Measurements from ENCODE around the gene AMOT.

Gene AMOT

DNA sequence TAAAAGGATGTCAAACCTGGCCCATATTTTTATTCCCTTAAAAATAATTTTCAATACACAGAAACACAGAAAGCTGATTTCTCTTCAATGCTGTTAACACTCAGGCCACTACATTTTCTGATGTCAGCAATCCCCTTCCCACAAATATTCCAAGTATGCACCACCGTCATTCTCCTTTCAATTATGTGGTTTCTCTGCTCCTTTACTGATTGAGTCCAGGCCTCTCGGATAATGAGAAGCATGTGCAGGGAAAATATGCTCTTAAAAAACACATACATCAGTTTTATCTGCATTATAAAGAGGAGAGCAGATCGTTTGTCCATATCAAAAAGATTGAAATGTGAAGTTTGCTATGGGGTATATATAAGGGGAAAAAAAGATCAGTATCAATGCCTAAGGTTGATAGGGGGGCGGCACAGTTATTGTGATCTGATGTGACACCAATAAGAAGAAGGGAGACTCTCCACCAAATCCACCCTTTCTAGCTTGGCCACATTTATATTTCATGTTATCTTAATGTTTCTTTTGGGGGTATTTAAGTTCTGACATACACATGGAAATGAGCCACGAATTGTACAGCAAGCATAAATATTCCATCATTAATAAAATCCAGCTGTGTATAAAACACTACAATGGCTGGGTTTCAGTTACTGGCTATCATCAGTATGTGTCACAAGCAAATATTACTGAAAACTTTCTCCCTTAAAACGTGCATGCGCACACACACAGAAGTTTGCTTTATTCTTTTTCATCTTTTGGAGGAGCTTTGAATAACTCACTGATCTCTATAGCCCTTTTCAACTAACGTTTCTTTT, 6.4 kb downstream of the AMOT start:
- DNase-seq (ENCODE audit: low read depth, low spot score): peak; percentile 75
- TF ChIP-seq, protein P1, sequence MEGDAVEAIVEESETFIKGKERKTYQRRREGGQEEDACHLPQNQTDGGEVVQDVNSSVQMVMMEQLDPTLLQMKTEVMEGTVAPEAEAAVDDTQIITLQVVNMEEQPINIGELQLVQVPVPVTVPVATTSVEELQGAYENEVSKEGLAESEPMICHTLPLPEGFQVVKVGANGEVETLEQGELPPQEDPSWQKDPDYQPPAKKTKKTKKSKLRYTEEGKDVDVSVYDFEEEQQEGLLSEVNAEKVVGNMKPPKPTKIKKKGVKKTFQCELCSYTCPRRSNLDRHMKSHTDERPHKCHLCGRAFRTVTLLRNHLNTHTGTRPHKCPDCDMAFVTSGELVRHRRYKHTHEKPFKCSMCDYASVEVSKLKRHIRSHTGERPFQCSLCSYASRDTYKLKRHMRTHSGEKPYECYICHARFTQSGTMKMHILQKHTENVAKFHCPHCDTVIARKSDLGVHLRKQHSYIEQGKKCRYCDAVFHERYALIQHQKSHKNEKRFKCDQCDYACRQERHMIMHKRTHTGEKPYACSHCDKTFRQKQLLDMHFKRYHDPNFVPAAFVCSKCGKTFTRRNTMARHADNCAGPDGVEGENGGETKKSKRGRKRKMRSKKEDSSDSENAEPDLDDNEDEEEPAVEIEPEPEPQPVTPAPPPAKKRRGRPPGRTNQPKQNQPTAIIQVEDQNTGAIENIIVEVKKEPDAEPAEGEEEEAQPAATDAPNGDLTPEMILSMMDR (IDR thresholded peaks at IDR 0.05; ENCODE audit: low read depth, low read length): no peak
- H3K4me3 ChIP-seq (ENCODE audit: low read depth, low read length): no peak overlapping the region
- in situ Hi-C loops (cut with HindIII; ENCODE audit: low sequenced_read_pairs): no loop called here

DNA sequence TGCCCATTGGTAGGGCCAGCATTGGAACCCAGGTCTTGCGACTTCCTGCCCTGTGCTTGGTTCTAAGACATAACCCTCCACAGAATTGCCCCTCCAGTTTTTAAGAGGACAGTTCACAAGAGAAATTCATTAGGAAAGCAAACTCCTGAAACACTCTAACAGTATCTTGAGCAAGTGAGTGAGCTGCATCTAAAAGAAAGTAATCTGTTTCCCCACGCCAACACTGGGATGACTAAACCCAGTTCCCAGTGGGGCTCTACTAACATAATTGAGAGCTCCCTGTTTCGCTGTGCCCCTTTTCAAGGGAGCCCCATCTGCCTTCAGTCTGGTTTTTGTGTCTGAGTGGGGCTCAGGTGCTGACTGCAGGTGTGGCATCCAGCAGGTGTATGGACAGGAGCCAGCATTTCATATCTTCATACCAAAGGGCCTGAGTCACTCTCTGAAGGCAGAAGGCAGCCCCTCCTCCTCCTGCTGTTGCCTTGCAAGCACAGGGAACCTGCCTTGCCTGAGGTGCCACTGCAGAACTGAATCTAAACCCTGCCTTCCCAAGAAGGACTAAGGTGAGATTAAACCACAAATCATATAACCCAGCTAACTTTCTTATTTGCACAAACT, 8.0 kb downstream of the AMOT start:
- in situ Hi-C loops (cut with HindIII; ENCODE audit: low sequenced_read_pairs): no loop called here
- TF ChIP-seq, protein P1 (IDR thresholded peaks at IDR 0.05; ENCODE audit: low read depth, low read length): no peak
- peak; percentile 15 for DNase-seq (ENCODE audit: low read depth, low spot score)
- H3K4me3 ChIP-seq (ENCODE audit: low read depth, low read length): no peak overlapping the region

DNA sequence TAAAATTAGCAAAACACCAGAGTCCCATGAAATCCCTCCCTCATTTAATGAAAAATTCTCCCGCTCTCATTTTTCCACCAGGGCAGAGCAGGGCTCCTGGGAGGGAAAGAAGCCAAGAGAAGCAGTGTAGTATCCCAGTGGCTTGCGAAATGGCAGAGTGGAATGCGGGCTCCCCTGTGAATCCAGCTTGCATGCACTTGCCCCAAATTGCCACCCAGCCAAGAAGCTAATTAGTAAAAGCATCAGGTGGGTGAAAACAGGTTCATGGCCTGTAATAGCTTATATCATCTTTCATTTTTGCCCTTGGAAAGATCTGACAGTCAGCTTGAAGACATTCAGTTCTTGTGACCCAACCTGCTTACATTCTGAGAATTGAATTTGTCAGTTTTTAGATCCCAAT, 10.1 kb downstream of the AMOT start:
- H3K4me3 ChIP-seq (ENCODE audit: low read depth, low read length): no peak overlapping the region
- TF ChIP-seq, protein P1 (IDR thresholded peaks at IDR 0.05; ENCODE audit: low read depth, low read length): no peak
- in situ Hi-C loops (cut with HindIII; ENCODE audit: low sequenced_read_pairs): no loop called here
- DNase-seq (ENCODE audit: low read depth, low spot score): no peak

DNA sequence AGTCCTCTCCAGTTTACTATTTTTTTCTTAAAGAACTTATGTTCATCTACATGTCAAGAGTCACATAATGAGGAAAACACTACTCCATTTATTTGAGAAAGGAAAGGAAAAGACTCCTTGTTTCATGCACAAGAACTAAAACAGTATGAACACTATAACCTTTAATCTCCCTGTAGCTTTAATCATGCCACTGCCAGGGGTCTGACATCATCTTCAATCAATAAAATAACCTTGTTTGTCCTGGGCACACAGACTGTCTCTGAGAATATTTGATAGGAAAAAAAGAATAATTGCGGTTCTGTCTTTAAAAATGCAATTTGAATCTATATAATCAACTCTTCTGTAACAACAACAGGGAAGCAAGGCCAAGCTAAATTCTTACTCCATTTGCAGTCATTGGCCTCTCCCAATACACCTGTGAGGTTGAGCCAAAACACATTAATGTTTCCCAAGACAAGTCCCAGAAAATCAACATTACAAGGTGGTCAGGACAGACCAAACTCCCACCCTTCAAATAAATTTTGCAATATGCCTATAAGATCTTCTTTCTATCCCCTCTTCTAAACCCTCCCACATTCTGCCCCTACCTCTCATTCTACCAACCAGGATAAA, 13.2 kb downstream of the AMOT start:
- in situ Hi-C loops (cut with HindIII; ENCODE audit: low sequenced_read_pairs): no loop called here
- no peak overlapping the region for H3K4me3 ChIP-seq (ENCODE audit: low read depth, low read length)
- TF ChIP-seq, protein P1 (IDR thresholded peaks at IDR 0.05; ENCODE audit: low read depth, low read length): no peak
- DNase-seq (ENCODE audit: low read depth, low spot score): no peak

DNA sequence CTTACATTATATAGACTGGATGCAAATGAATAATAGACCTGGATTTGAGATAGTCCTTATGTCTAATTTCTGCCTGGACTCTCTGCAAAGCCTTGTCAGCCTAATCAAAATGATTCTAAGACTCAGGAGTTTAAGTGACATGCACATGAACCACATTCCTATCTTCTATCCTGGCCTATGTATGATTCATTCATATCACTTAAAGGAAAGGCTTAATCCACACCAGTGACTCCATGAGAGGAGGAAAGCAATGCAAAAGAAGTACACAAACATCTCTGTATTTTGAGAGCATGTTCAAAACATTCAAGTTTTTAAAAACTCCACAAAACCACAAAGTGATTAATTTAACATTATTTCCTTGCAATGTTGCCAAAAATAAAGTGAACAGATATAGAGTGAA, 14.6 kb downstream of the AMOT start:
- DNase-seq (ENCODE audit: low read depth, low spot score): no peak
- H3K4me3 ChIP-seq (ENCODE audit: low read depth, low read length): no peak overlapping the region
- TF ChIP-seq, protein P1 (IDR thresholded peaks at IDR 0.05; ENCODE audit: low read depth, low read length): no peak
- in situ Hi-C loops (cut with HindIII; ENCODE audit: low sequenced_read_pairs): no loop called here

DNA sequence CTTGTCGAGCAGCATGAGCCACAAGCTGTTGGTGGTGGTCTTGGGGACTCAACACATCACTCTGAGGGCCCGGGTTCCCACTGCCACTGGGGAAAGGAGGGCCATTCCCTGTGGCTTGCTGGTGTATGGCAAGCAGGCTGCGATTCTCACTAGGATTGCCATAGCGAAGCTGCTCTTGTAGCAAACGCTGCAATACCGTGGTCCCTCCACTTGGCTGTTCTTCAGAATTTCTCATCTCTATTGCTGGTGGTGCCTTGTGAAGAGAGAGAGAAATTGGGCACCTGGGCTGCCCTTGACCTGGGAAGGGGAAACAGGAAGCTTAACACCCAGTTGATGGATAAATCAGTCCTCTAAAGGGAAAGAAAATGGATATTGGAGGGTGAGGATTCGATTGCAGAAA, 17.7 kb downstream of the AMOT start:
- H3K4me3 ChIP-seq (ENCODE audit: low read depth, low read length): no peak overlapping the region
- in situ Hi-C loops (cut with HindIII; ENCODE audit: low sequenced_read_pairs): no loop called here
- TF ChIP-seq, protein P1 (IDR thresholded peaks at IDR 0.05; ENCODE audit: low read depth, low read length): no peak
- no peak for DNase-seq (ENCODE audit: low read depth, low spot score)

Measured in astrocyte of the spinal cord (primary cell).